OCI-LY7 (cell line): ENCODE measurements around the gene PPP1R36. TPM values are rescaled to one million over a fixed set of nuclear protein-coding genes. Genes with fewer than 3 reads are reported as not detected.

Experiments
- BruUV-seq: library from RNA; stranded (reverse); fragments of 400-500 nt; replicated peaks from 2 replicates; lab custom pipeline; 2021; lab: Mats Ljungman, UMichigan
- CTCF ChIA-PET: fragments of 300-600 bp; sonication (Branson Sonifier 250); formaldehyde crosslinking; loops from one replicate; lab custom pipeline; 2022; ENCODE audit warnings: antibody characterized with exemption; ENCODE audit not compliant: unreplicated experiment; lab: Charles Lee
- POLR2A ChIA-PET: fragments of 300-600 bp; sonication (Branson Sonifier 250); formaldehyde crosslinking; loops from one replicate; lab custom pipeline; 2022; ENCODE audit warnings: antibody characterized with exemption; lab: Charles Lee
- DNase-seq: peaks from one replicate; pipeline ENCODE4 v3.0.0-alpha.2; 2015; ENCODE audit warnings: low spot score
- H2AFZ ChIP-seq: fragments of 200-600 bp; sonication (generic), shearing (Covaris generic); 2 replicates; pipeline ENCODE4 v1.6.1; 2014; ENCODE audit warnings: mild to moderate bottlenecking, antibody characterized with exemption, low read length, moderate library complexity
- H3K27ac ChIP-seq: fragments of 200-600 bp; sonication (generic); 2 replicates; pipeline ENCODE4 v1.5.1; 2014; ENCODE audit warnings: mixed run types, low read depth, mild to moderate bottlenecking, moderate library complexity, low read length, inconsistent platforms; ENCODE audit not compliant: poor library complexity, severe bottlenecking
- H3K36me3 ChIP-seq: fragments of 200-600 bp; sonication (generic); 2 replicates; pipeline ENCODE4 v1.6.1; 2014; ENCODE audit warnings: mild to moderate bottlenecking, antibody characterized with exemption, low read length, moderate library complexity, mixed read lengths; ENCODE audit not compliant: insufficient read depth
- H3K4me1 ChIP-seq: fragments of 200-600 bp; sonication (generic); 2 replicates; pipeline ENCODE4 v1.5.1; 2014; ENCODE audit warnings: mild to moderate bottlenecking, low read length; ENCODE audit not compliant: insufficient read depth, poor library complexity, severe bottlenecking
- H3K4me2 ChIP-seq: fragments of 200-600 bp; sonication (generic); 2 replicates; pipeline ENCODE4 v1.6.1; 2014; ENCODE audit warnings: mild to moderate bottlenecking, low read length
- H3K4me3 ChIP-seq: fragments of 200-600 bp; sonication (generic); 2 replicates; pipeline ENCODE4 v1.5.1; 2014; ENCODE audit warnings: mild to moderate bottlenecking, low read depth, low read length; ENCODE audit not compliant: poor library complexity, severe bottlenecking
- H3K79me2 ChIP-seq: fragments of 200-600 bp; sonication (generic); 2 replicates; pipeline ENCODE4 v1.6.1; 2016; ENCODE audit warnings: low read depth, mild to moderate bottlenecking, low read length, moderate library complexity, mixed read lengths; ENCODE audit not compliant: insufficient read depth
- H3K9me2 ChIP-seq: fragments of 200-600 bp; sonication (generic); 2 replicates; pipeline ENCODE4 v1.6.1; 2016; ENCODE audit warnings: mild to moderate bottlenecking, low read length, mixed read lengths; ENCODE audit not compliant: insufficient read depth
- H3K9me3 ChIP-seq: fragments of 200-600 bp; sonication (generic); 2 replicates; pipeline ENCODE4 v1.6.1; 2014; ENCODE audit warnings: mild to moderate bottlenecking, mixed run types, low read length, mixed read lengths
- H4K20me1 ChIP-seq: fragments of 200-600 bp; sonication (generic); 2 replicates; pipeline ENCODE4 v1.6.1; 2014; ENCODE audit warnings: mild to moderate bottlenecking, antibody characterized with exemption, low read length, moderate library complexity, mixed read lengths; ENCODE audit not compliant: insufficient read depth
- CTCF ChIP-seq: fragments of 200-600 bp; sonication (generic); conservative IDR thresholded peaks from 2 replicates; pipeline ENCODE4 v1.5.1; 2014; ENCODE audit warnings: mild to moderate bottlenecking, antibody characterized with exemption, low read length, moderate library complexity, mixed read lengths
- EZH2phosphoT487 ChIP-seq: fragments of 200-600 bp; sonication (generic); IDR thresholded peaks from 2 replicates; pipeline ENCODE4 v1.6.1; 2018; ENCODE audit warnings: low read depth, borderline replicate concordance, mild to moderate bottlenecking, mixed run types, antibody characterized with exemption, low read length, moderate library complexity, mixed read lengths
- intact Hi-C: fragments of 100-400 bp; cut with micrococcal nuclease; formaldehyde crosslinking; loops from one replicate; pipeline ENCODE4 v1.10.0; 2022; ENCODE audit not compliant: unreplicated experiment
- total RNA-seq, 2 experiments: library from RNA; depleted of rRNA in 1 of 2; stranded (reverse); fragments of >200 nt in 1 of 2; shearing (Covaris generic) in 1 of 2; gene quantifications; 2 replicates each; pipeline ENCODE4 v1.2.3, GENCODE V29; 2014 to 2022

The PPP1R36 gene
- total RNA-seq, 2 experiments from 2014 or later = not detected

GRCh38 chr14:64620910-64621309, 71.1 kb downstream of the PPP1R36 start:
- no peak for DNase-seq
- TF ChIP-seq EZH2phosphoT487 (no peak), CTCF (no peak)
- Histone ChIP-seq H3K4me1 (no peaks in the 10 kb centered on the region), H3K4me3 (no peak overlapping the region), H3K36me3 (no peaks in the 10 kb centered on the region), H3K4me2 (no peak overlapping the region), H2AFZ (no peak overlapping the region), H3K79me2 (no peaks in the 10 kb centered on the region), H3K9me2 (no peaks in the 10 kb centered on the region), H4K20me1 (no peaks in the 10 kb centered on the region), H3K27ac (no peak overlapping the region), H3K9me3 (no peaks in the 10 kb centered on the region)
- CTCF ChIA-PET = no interaction called here
- no TSS peak for BruUV-seq
- POLR2A ChIA-PET = no interaction called here
- intact Hi-C loops = loop anchor here (1.0 kb wide), 1 partner anchor 25 kb away; no protein-coding TSS in a partner anchor

- Histone ChIP-seq H3K27ac (no peak overlapping the region), H3K36me3 (no peaks in the 10 kb centered on the region), H3K79me2 (no peaks in the 10 kb centered on the region), H2AFZ (no peak overlapping the region), H4K20me1 (no peaks in the 10 kb centered on the region), H3K4me1 (no peaks in the 10 kb centered on the region), H3K4me3 (no peak overlapping the region), H3K9me3 (no peaks in the 10 kb centered on the region), H3K9me2 (no peaks in the 10 kb centered on the region), H3K4me2 (no peak overlapping the region)
- BruUV-seq = no TSS peak
- no peak for TF ChIP-seq CTCF
- no peak for TF ChIP-seq EZH2phosphoT487
- POLR2A ChIA-PET = no interaction called here
- intact Hi-C loops = no loop called here
- CTCF ChIA-PET = no interaction called here
- DNase-seq = no peak
Observed at GRCh38 chr14:64623554-64624165, 73.9 kb downstream of the PPP1R36 start.

- BruUV-seq = no TSS peak
- POLR2A ChIA-PET = no interaction called here
- no peak for TF ChIP-seq CTCF
- no peak for TF ChIP-seq EZH2phosphoT487
- DNase-seq = no peak
- no peak overlapping the region for H2AFZ ChIP-seq
- no peaks in the 10 kb centered on the region for H4K20me1 ChIP-seq
- no peaks in the 10 kb centered on the region for H3K36me3 ChIP-seq
- CTCF ChIA-PET = no interaction called here
- H3K27ac ChIP-seq = no peak overlapping the region
- no peak overlapping the region for H3K4me2 ChIP-seq
- no peaks in the 10 kb centered on the region for H3K9me2 ChIP-seq
- no peaks in the 10 kb centered on the region for H3K4me1 ChIP-seq
- intact Hi-C loops = no loop called here
- no peaks in the 10 kb centered on the region for H3K9me3 ChIP-seq
- H3K79me2 ChIP-seq = no peaks in the 10 kb centered on the region
- no peak overlapping the region for H3K4me3 ChIP-seq
Observed at GRCh38 chr14:64625386-64626232, 75.8 kb downstream of the PPP1R36 start.
